ENCODE measurements around the gene SWSAP1. TPM values are rescaled to one million over a fixed set of nuclear protein-coding genes. Genes with fewer than 3 reads are reported as not detected.

SWSAP1 gene
- total RNA-seq, 1 experiment from 2014 or later, result 2.5 TPM

DNA sequence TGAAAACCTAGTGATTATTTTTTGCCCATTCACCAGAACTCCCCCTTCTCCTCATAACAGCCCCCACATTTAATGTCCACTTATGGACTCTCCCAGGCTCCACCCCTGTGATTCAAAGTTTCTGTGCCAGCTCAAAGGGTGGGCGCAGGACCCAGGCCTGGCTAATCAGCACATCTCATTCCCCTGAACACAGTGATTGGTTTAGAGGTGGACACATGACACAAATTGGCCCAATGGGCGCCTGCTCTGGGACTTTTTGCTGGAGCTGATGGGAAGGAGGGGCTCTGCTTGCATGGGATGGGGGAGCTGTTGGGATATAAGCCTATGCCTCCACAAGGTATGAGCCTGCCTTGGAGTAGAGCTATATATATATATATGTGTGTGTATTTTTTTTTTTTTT is 15.9 kb downstream of the SWSAP1 start:
- Histone ChIP-seq H4K20me1 (ENCODE audit: insufficient read depth) (no peaks in the 10 kb centered on the region), H3K27me3 (ENCODE audit: insufficient read depth, low read length) (no peaks in the 10 kb centered on the region), H3K4me2 (ENCODE audit: low read length) (no peak overlapping the region), H3K79me2 (ENCODE audit: insufficient read depth, low read length) (no peaks in the 10 kb centered on the region), H3K9me2 (ENCODE audit: insufficient read depth) (no peaks in the 10 kb centered on the region), H3K36me3 (ENCODE audit: control insufficient read depth in 1 of 2, insufficient read depth in 2 of 2, low read length in 2 of 2) (peaks cover 0 to 7% of the 10 kb centered on the region in 2 experiments; a peak in 3 of 4 replicates), H3K9ac (ENCODE audit: low read length) (no peak overlapping the region), H3K9me3 (ENCODE audit: control insufficient read depth in 1 of 2, insufficient read depth in 1 of 2, low read depth in 1 of 2, low read length in 2 of 2) (no peaks in the 10 kb centered on the region), H3K4me3 (replicated peaks in 1 of 2; ENCODE audit: low read depth in 1 of 2, low read length in 2 of 2) (no peak overlapping the region), H3K27ac (ENCODE audit: low read depth, low read length) (no peak overlapping the region), H2AFZ (ENCODE audit: low read depth, low read length, poor library complexity, severe bottlenecking) (no peak overlapping the region), H3K4me1 (ENCODE audit: control insufficient read depth in 1 of 2, insufficient read depth in 2 of 2, low read length in 2 of 2) (no peaks in the 10 kb centered on the region)
- no TSS peak for BruUV-seq (replicated peaks)
- ATAC-seq (0 out of 2 replicates have a peak, but pooled peaks have one; percentile 15), DNase-seq (ENCODE audit: low read depth, low spot score) (no peak)
- intact Hi-C loops (cut with micrococcal nuclease), result no loop called here
- ChIA-PET CTCF (interaction anchor here (0.6 to 1.8 kb wide), 2 partner anchors 7 to 9 kb away, joined by 3 to 10 read pairs; no protein-coding TSS in a partner anchor), RAD21 (ENCODE audit: low non-redundant PET in 1 of 2, low total read pairs in 2 of 2, uncharacterized antibody in 2 of 2, unreplicated experiment in 2 of 2) (interaction anchor here in 1 of 2 experiments (0.7 kb wide), 1 partner anchor 29 kb away, joined by 5 read pairs; no protein-coding TSS in a partner anchor), POLR2A (interaction anchor here (0.8 kb wide), 2 partner anchors 9 to 28 kb away, joined by 3 to 4 read pairs; no protein-coding TSS in a partner anchor)
- TF ChIP-seq SRF (IDR thresholded peaks at IDR 0.05; ENCODE audit: low read depth) (no peak), FOSL1 (IDR thresholded peaks at IDR 0.05; ENCODE audit: low read depth) (no peak), EGR1 (IDR thresholded peaks at IDR 0.05; ENCODE audit: low read depth) (no peak), ZFX (IDR thresholded peaks at IDR 0.05) (no peak), SP1 (IDR thresholded peaks at IDR 0.05; ENCODE audit: low read depth) (no peak), ELF1 (IDR thresholded peaks at IDR 0.05; ENCODE audit: borderline replicate concordance, low read depth) (no peak), EZH2phosphoT487 (IDR thresholded peaks at IDR 0.05; ENCODE audit: borderline replicate concordance) (no peak), RAD21 (IDR thresholded peaks at IDR 0.05; ENCODE audit: low read depth) (no peak)
- TF ChIP-seq, protein P1, sequence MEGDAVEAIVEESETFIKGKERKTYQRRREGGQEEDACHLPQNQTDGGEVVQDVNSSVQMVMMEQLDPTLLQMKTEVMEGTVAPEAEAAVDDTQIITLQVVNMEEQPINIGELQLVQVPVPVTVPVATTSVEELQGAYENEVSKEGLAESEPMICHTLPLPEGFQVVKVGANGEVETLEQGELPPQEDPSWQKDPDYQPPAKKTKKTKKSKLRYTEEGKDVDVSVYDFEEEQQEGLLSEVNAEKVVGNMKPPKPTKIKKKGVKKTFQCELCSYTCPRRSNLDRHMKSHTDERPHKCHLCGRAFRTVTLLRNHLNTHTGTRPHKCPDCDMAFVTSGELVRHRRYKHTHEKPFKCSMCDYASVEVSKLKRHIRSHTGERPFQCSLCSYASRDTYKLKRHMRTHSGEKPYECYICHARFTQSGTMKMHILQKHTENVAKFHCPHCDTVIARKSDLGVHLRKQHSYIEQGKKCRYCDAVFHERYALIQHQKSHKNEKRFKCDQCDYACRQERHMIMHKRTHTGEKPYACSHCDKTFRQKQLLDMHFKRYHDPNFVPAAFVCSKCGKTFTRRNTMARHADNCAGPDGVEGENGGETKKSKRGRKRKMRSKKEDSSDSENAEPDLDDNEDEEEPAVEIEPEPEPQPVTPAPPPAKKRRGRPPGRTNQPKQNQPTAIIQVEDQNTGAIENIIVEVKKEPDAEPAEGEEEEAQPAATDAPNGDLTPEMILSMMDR (IDR thresholded peaks at IDR 0.05 in 2 of 3, conservative IDR thresholded peaks at IDR 0.05 in 1 of 3; ENCODE audit: borderline replicate concordance in 1 of 3, insufficient read depth in 1 of 3, low read depth in 2 of 3, low read length in 2 of 3), result no peak
- TF ChIP-seq, protein P2, sequence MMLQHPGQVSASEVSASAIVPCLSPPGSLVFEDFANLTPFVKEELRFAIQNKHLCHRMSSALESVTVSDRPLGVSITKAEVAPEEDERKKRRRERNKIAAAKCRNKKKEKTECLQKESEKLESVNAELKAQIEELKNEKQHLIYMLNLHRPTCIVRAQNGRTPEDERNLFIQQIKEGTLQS (IDR thresholded peaks at IDR 0.05), result no peak
- TF ChIP-seq, protein P3, sequence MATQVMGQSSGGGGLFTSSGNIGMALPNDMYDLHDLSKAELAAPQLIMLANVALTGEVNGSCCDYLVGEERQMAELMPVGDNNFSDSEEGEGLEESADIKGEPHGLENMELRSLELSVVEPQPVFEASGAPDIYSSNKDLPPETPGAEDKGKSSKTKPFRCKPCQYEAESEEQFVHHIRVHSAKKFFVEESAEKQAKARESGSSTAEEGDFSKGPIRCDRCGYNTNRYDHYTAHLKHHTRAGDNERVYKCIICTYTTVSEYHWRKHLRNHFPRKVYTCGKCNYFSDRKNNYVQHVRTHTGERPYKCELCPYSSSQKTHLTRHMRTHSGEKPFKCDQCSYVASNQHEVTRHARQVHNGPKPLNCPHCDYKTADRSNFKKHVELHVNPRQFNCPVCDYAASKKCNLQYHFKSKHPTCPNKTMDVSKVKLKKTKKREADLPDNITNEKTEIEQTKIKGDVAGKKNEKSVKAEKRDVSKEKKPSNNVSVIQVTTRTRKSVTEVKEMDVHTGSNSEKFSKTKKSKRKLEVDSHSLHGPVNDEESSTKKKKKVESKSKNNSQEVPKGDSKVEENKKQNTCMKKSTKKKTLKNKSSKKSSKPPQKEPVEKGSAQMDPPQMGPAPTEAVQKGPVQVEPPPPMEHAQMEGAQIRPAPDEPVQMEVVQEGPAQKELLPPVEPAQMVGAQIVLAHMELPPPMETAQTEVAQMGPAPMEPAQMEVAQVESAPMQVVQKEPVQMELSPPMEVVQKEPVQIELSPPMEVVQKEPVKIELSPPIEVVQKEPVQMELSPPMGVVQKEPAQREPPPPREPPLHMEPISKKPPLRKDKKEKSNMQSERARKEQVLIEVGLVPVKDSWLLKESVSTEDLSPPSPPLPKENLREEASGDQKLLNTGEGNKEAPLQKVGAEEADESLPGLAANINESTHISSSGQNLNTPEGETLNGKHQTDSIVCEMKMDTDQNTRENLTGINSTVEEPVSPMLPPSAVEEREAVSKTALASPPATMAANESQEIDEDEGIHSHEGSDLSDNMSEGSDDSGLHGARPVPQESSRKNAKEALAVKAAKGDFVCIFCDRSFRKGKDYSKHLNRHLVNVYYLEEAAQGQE (IDR thresholded peaks at IDR 0.05; ENCODE audit: low read depth), result no peak
- TF ChIP-seq, protein P4, sequence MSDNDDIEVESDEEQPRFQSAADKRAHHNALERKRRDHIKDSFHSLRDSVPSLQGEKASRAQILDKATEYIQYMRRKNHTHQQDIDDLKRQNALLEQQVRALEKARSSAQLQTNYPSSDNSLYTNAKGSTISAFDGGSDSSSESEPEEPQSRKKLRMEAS (IDR thresholded peaks at IDR 0.05), result no peak
